AG08395 (cell line): Measurements from ENCODE around the gene GAGE12E.
"Not testable (repeated sequence)": the region's sequence is repeated elsewhere in the genome, so short reads cannot be mapped to it uniquely, and the experiment has no call there.

ENCODE experiments used
- DNase-seq: peaks from one replicate; pipeline ENCODE4 v3.0.0; 2012; ENCODE audit warnings: mixed read lengths, low spot score

Gene GAGE12E, protein sequence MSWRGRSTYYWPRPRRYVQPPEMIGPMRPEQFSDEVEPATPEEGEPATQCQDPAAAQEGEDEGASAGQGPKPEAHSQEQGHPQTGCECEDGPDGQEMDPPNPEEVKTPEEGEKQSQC

DNA sequence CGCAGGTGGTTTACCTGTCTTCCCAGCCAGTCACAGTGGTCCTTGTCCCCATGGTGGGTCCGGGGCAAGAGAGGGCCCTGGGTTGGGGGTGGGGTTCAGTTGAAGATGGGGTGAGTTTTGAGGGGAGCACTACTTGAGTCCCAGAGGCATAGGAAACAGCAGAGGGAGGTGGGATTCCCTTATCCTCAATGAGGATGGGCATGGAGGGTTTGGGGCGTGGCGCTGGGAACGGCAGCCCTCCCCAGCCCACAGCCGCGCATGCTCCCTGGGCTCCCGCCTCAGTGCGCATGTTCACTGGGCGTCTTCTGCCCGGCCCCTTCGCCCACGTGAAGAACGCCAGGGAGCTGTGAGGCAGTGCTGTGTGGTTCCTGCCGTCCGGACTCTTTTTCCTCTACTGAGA, at the start of gene GAGE12E:
Gene GAGE12E (plus strand): TSS at position 301 of the 400 bp plus-strand sequence. CDS start 1,155 bp downstream, outside the sequence.
- not testable (repeated sequence) for DNase-seq

DNA sequence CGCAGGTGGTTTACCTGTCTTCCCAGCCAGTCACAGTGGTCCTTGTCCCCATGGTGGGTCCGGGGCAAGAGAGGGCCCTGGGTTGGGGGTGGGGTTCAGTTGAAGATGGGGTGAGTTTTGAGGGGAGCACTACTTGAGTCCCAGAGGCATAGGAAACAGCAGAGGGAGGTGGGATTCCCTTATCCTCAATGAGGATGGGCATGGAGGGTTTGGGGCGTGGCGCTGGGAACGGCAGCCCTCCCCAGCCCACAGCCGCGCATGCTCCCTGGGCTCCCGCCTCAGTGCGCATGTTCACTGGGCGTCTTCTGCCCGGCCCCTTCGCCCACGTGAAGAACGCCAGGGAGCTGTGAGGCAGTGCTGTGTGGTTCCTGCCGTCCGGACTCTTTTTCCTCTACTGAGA, 19.2 kb upstream of the GAGE12E start, which contains the start of gene GAGE12C:
Gene GAGE12C (plus strand): TSS at position 301 of the 400 bp plus-strand sequence. CDS start 1,155 bp downstream, outside the sequence.
- DNase-seq = not testable (repeated sequence)

DNA sequence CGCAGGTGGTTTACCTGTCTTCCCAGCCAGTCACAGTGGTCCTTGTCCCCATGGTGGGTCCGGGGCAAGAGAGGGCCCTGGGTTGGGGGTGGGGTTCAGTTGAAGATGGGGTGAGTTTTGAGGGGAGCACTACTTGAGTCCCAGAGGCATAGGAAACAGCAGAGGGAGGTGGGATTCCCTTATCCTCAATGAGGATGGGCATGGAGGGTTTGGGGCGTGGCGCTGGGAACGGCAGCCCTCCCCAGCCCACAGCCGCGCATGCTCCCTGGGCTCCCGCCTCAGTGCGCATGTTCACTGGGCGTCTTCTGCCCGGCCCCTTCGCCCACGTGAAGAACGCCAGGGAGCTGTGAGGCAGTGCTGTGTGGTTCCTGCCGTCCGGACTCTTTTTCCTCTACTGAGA, 9.7 kb upstream of the GAGE12E start, which contains the start of gene GAGE12D:
Gene GAGE12D (plus strand): TSS at position 301 of the 400 bp plus-strand sequence. CDS start 1,155 bp downstream, outside the sequence.
- not testable (repeated sequence) for DNase-seq

DNA sequence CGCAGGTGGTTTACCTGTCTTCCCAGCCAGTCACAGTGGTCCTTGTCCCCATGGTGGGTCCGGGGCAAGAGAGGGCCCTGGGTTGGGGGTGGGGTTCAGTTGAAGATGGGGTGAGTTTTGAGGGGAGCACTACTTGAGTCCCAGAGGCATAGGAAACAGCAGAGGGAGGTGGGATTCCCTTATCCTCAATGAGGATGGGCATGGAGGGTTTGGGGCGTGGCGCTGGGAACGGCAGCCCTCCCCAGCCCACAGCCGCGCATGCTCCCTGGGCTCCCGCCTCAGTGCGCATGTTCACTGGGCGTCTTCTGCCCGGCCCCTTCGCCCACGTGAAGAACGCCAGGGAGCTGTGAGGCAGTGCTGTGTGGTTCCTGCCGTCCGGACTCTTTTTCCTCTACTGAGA, 9.5 kb downstream of the GAGE12E start, which contains the start of gene GAGE12F:
Gene GAGE12F (plus strand): TSS at position 301 of the 400 bp plus-strand sequence. CDS start 1,155 bp downstream, outside the sequence.
- DNase-seq = not testable (repeated sequence)

DNA sequence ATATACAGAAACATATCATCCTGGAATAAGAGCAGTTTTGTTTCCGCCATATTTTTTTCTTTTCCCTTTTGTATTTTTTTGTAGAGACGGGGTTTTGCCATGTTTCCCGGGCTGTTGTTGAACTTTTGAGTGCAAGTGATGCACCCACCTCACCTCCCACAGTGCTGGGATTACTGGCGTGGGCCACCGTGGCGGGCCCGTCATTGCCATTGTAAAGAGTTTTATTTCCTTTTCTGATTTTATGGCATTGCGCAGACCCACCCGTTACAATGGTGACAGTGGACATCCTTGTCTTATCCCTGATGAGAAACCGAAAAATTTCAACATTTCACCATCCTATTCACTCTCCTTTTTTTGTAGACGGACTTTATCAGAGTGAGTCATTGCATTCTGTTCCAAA, 17.6 kb downstream of the GAGE12E start:
- not testable (repeated sequence) for DNase-seq

DNA sequence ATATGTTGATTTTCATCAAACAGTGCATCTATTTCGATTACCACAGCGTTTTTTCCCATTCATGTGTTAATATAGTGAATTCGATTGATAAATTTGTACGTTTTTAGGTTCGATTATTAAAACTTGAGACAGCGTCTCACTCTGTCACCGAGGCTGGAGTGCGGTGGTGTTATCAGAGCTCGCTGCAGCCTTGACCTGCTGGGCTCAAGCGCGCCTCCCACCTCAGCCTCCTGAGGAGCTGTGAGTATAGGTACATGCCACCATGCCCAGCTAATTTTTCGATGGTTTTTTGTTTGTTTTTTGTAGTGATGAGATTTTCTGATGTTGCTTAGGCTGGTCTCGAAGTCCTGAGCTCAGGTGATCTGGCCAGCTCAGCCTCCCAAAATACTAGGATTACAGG, 18.1 kb downstream of the GAGE12E start:
- not testable (repeated sequence) for DNase-seq

DNA sequence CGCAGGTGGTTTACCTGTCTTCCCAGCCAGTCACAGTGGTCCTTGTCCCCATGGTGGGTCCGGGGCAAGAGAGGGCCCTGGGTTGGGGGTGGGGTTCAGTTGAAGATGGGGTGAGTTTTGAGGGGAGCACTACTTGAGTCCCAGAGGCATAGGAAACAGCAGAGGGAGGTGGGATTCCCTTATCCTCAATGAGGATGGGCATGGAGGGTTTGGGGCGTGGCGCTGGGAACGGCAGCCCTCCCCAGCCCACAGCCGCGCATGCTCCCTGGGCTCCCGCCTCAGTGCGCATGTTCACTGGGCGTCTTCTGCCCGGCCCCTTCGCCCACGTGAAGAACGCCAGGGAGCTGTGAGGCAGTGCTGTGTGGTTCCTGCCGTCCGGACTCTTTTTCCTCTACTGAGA, 19.0 kb downstream of the GAGE12E start, which contains the start of gene GAGE12G:
Gene GAGE12G (plus strand): TSS at position 301 of the 400 bp plus-strand sequence. CDS start 1,155 bp downstream, outside the sequence.
- DNase-seq = not testable (repeated sequence)

DNA sequence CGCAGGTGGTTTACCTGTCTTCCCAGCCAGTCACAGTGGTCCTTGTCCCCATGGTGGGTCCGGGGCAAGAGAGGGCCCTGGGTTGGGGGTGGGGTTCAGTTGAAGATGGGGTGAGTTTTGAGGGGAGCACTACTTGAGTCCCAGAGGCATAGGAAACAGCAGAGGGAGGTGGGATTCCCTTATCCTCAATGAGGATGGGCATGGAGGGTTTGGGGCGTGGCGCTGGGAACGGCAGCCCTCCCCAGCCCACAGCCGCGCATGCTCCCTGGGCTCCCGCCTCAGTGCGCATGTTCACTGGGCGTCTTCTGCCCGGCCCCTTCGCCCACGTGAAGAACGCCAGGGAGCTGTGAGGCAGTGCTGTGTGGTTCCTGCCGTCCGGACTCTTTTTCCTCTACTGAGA, 28.6 kb downstream of the GAGE12E start, which contains the start of gene GAGE12H:
Gene GAGE12H (plus strand): TSS at position 301 of the 400 bp plus-strand sequence. CDS start 1,155 bp downstream, outside the sequence.
- DNase-seq = not testable (repeated sequence)

DNA sequence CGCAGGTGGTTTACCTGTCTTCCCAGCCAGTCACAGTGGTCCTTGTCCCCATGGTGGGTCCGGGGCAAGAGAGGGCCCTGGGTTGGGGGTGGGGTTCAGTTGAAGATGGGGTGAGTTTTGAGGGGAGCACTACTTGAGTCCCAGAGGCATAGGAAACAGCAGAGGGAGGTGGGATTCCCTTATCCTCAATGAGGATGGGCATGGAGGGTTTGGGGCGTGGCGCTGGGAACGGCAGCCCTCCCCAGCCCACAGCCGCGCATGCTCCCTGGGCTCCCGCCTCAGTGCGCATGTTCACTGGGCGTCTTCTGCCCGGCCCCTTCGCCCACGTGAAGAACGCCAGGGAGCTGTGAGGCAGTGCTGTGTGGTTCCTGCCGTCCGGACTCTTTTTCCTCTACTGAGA, 38.1 kb downstream of the GAGE12E start, which contains the start of gene GAGE2A:
Gene GAGE2A (plus strand): TSS at position 301 of the 400 bp plus-strand sequence. CDS start 1,155 bp downstream, outside the sequence.
- not testable (repeated sequence) for DNase-seq

DNA sequence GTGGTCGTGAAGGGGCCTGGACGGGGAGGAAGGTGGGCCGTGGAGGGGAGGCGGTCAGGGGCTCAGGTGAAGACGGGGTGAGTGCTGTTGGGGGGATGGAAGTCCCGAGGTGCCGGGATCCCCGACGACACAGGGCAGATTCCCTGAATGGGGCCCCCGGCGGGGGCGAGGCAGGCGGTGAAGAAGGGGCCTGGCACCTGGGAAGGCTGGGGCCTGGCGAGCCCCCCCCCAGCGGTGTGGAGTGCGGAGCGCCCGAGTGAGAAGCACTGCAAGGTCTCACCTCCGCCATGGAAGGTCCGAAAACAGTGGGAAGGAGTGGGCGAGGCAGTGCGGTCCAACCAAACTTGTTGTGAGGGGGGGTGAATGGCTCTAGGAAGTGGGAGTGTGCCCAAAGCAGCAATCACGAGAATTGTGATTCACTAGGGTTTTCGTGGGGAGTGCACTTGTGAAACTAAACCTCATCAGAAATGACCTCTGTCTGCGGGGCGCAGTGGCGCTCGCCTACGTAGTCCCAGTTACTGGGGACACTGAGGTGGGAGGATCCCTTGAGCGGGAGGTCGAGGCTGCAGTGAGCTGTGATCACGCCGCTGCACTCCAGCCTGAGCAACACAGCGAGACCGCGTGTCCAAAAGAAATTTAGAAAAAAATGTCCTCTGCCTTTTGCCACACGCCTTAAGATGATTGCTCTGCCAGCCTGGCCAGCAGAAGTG, 38.8 kb downstream of the GAGE12E start:
- not testable (repeated sequence) for DNase-seq

DNA sequence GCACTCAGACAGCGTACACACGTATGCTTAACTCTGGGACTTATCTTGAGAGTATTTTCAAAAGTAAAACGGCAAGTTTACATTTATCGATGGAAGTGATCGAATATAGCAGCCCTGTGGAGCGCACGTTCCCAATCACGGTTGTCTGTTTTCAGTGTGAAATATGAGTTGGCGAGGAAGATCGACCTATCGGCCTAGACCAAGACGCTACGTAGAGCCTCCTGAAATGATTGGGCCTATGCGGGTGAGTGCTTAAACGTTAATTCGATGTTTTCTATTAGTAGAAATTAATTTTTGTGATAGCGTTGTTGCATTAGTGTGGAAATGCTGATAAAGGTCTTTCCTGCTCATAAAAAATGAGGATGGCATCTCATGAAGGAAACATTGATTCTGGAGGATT, 39.4 kb downstream of the GAGE12E start:
- not testable (repeated sequence) for DNase-seq

DNA sequence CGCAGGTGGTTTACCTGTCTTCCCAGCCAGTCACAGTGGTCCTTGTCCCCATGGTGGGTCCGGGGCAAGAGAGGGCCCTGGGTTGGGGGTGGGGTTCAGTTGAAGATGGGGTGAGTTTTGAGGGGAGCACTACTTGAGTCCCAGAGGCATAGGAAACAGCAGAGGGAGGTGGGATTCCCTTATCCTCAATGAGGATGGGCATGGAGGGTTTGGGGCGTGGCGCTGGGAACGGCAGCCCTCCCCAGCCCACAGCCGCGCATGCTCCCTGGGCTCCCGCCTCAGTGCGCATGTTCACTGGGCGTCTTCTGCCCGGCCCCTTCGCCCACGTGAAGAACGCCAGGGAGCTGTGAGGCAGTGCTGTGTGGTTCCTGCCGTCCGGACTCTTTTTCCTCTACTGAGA, 47.6 kb downstream of the GAGE12E start, which contains the start of gene GAGE1:
Gene GAGE1 (plus strand): TSS at position 301 of the 400 bp plus-strand sequence. CDS start 1,155 bp downstream, outside the sequence.
- not testable (repeated sequence) for DNase-seq
